ENCODE data around the gene MOV10L1. TPM values are rescaled to one million over a fixed set of nuclear protein-coding genes. Genes with fewer than 3 reads are reported as not detected.

MOV10L1 gene
- total and polyA plus RNA-seq, 2 donors (not counting 3 experiments of a cell fraction or from before 2014, with no cell fraction given), result 27.6 to 37.6 TPM

GRCh38 chr22:50051930-50052329 lies 37.9 kb upstream of the MOV10L1 start:
- H3K27me3 ChIP-seq (ENCODE audit: control insufficient read depth in 2 of 2, insufficient read depth in 2 of 2, low read length in 2 of 2), result no peaks in the 10 kb centered on the region
- no peaks in the 10 kb centered on the region for H3K9me3 ChIP-seq (replicated peaks; ENCODE audit: control insufficient read depth, insufficient read depth, low read length)
- no peak overlapping the region for H3K4me2 ChIP-seq (ENCODE audit: insufficient read depth, low read length)
- H3K9ac ChIP-seq (replicated peaks; ENCODE audit: extremely low read depth, insufficient read depth, low read length), result no peak overlapping the region
- TF ChIP-seq CTCF (IDR thresholded peaks at IDR 0.05; ENCODE audit: extremely low read depth in 1 of 2, insufficient read depth in 1 of 2, low read depth in 1 of 2, low read length in 2 of 2), result no peak
- TF ChIP-seq FOS (IDR thresholded peaks at IDR 0.05; ENCODE audit: borderline replicate concordance, insufficient read depth, low read length), result no peak
- no peak for TF ChIP-seq EZH2 (IDR thresholded peaks at IDR 0.05; ENCODE audit: borderline replicate concordance, low read depth, low read length, severe bottlenecking)
- no peak for TF ChIP-seq MYC (IDR thresholded peaks at IDR 0.05; ENCODE audit: low read depth, low read length)
- no peak for TF ChIP-seq POLR2A (IDR thresholded peaks at IDR 0.05; ENCODE audit: low read depth, low read length)
- no peak for TF ChIP-seq POLR2AphosphoS5 (IDR thresholded peaks at IDR 0.05; ENCODE audit: insufficient read depth, low read depth, low read length)
- TF ChIP-seq JUN (IDR thresholded peaks at IDR 0.05; ENCODE audit: borderline replicate concordance, insufficient read depth, insufficient read length, low read depth), result no peak
- no peak for TF ChIP-seq MAX (IDR thresholded peaks at IDR 0.05; ENCODE audit: insufficient read depth, insufficient read length)
- no peak for TF ChIP-seq GATA2 (IDR thresholded peaks at IDR 0.05; ENCODE audit: insufficient read depth, insufficient read length, low read depth, low read length)
- H3K4me1 ChIP-seq (ENCODE audit: control insufficient read depth, extremely low read depth, insufficient read depth, low read length), result no peaks in the 10 kb centered on the region
- no peak for FAIRE-seq
- H3K4me3 ChIP-seq (replicated peaks in 1 of 3; ENCODE audit: insufficient read depth in 1 of 3, low read depth in 1 of 3, low read length in 3 of 3), result no peak overlapping the region
- H2AFZ ChIP-seq (ENCODE audit: low read depth, low read length), result no peak overlapping the region
- H3K27ac ChIP-seq (ENCODE audit: insufficient read depth, low read depth, low read length), result no peak overlapping the region
- H3K79me2 ChIP-seq (ENCODE audit: control insufficient read depth, insufficient read depth, low read length), result no peaks in the 10 kb centered on the region
- CTCF ChIA-PET, result interaction anchor here (2.0 kb wide), 1 partner anchor 22 kb away, joined by 13 read pairs; no protein-coding TSS in a partner anchor
- dilution Hi-C loops (cut with MboI; ENCODE audit: extremely low pct_ligation_motif_present, low sequenced_read_pairs) (no loop called here), intact Hi-C loops (cut with micrococcal nuclease) (no loop called here)
- H3K36me3 ChIP-seq (ENCODE audit: control insufficient read depth in 2 of 2, extremely low read depth in 1 of 2, insufficient read depth in 2 of 2, low read length in 2 of 2), result no peaks in the 10 kb centered on the region
- H4K20me1 ChIP-seq (replicated peaks; ENCODE audit: control insufficient read depth, extremely low read depth, insufficient read depth, low read length), result no peaks in the 10 kb centered on the region
- H3K9me1 ChIP-seq (replicated peaks; ENCODE audit: control insufficient read depth, extremely low read depth, insufficient read depth, low read length), result no peaks in the 10 kb centered on the region
- no TSS peak for BruUV-seq (replicated peaks)
- POLR2A ChIA-PET, result no interaction called here
- no peak for DNase-seq (ENCODE audit: low read depth, low spot score)

Measured in endothelial cell of umbilical vein (primary cell).